Suprapubic skin (tissue), 3 donors: ENCODE data around the gene NCOA1.

ENCODE experiments used
- POLR2AphosphoS5 ChIP-seq, 3 donors: sonication (generic); formaldehyde crosslinking; IDR thresholded peaks; one replicate each; pipeline ENCODE4 v1.6.1; 2017; ENCODE audit warnings: antibody characterized with exemption in 3 of 3
- TF ChIP-seq, protein P1 (sequence below), 2 donors: fragments of 200-600 bp in 1 of 2; fragments of 450-650 bp in 1 of 2; sonication (generic) in 1 of 2; IDR thresholded peaks; one replicate each; pipeline ENCODE4 v1.5.1; 2016 to 2019; ENCODE audit warnings: antibody characterized with exemption in 2 of 2, mild to moderate bottlenecking in 1 of 2, moderate library complexity in 1 of 2

DNA sequence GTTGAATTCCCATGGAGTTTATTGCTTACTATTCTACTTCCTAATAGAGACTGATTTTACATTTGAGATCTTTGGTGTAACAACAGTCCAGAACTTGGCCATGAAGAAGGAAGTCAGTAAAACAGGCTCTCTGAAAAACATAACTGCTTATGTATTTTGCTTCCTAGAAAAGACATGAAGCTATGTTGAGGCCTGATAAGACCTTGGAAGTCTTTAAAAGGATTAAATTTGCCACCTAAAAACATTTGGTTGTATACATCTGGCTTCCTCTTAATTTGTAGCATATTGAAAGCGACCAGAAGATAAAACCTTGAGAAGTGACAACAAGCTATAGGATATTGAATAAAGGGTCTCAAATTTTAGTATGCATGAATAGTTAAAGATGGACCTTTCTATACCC lies 265.7 kb downstream of the NCOA1 start:
- TF ChIP-seq, protein P1, sequence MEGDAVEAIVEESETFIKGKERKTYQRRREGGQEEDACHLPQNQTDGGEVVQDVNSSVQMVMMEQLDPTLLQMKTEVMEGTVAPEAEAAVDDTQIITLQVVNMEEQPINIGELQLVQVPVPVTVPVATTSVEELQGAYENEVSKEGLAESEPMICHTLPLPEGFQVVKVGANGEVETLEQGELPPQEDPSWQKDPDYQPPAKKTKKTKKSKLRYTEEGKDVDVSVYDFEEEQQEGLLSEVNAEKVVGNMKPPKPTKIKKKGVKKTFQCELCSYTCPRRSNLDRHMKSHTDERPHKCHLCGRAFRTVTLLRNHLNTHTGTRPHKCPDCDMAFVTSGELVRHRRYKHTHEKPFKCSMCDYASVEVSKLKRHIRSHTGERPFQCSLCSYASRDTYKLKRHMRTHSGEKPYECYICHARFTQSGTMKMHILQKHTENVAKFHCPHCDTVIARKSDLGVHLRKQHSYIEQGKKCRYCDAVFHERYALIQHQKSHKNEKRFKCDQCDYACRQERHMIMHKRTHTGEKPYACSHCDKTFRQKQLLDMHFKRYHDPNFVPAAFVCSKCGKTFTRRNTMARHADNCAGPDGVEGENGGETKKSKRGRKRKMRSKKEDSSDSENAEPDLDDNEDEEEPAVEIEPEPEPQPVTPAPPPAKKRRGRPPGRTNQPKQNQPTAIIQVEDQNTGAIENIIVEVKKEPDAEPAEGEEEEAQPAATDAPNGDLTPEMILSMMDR (IDR thresholded peaks at IDR 0.05) = no peak
- TF ChIP-seq POLR2AphosphoS5 (IDR thresholded peaks at IDR 0.05) = no peak
